Caco-2 (cell line): Measurements from ENCODE around the gene CDK19. TPM values are rescaled to one million over a fixed set of nuclear protein-coding genes. Genes with fewer than 3 reads are reported as not detected.

ENCODE experiments used
- BruUV-seq: library from RNA; stranded (reverse); fragments of 400-500 nt; replicated peaks from 2 replicates; lab custom pipeline; 2021; lab: Mats Ljungman, UMichigan
- CTCF ChIA-PET: fragments of 300-600 bp; sonication (Branson Sonifier 250); formaldehyde crosslinking; loops from one replicate; lab custom pipeline; 2022; ENCODE audit warnings: antibody characterized with exemption; lab: Charles Lee
- POLR2A ChIA-PET: fragments of 300-600 bp; sonication (Branson Sonifier 250); formaldehyde crosslinking; loops from one replicate; lab custom pipeline; 2022; ENCODE audit warnings: antibody characterized with exemption; lab: Charles Lee
- DNase-seq, 2 experiments: peaks; one replicate each; pipeline versions ENCODE4 v3.0.0 to v3.0.0-alpha.2; 2020 to 2022
- H3K27me3 ChIP-seq: replicated peaks from 2 replicates; pipeline ENCODE4 v1.6.0; 2011; ENCODE audit warnings: low read length; ENCODE audit not compliant: control insufficient read depth, insufficient read depth
- H3K36me3 ChIP-seq: 2 replicates; pipeline ENCODE4 v1.5.1; 2011; ENCODE audit warnings: low read length; ENCODE audit not compliant: control insufficient read depth, insufficient read depth
- H3K4me1 ChIP-seq: fragments of 250-450 bp; sonication (Bioruptor Pico); 2 replicates; pipeline ENCODE4 v1.5.1; 2020; ENCODE audit warnings: mild to moderate bottlenecking
- H3K4me3 ChIP-seq: 2 replicates; pipeline ENCODE4 v1.5.1; 2011; ENCODE audit warnings: low read depth, mild to moderate bottlenecking, control low read depth, low read length
- H3K9me3 ChIP-seq: fragments of 250-450 bp; sonication (Bioruptor Pico); 2 replicates; pipeline ENCODE4 v1.5.1; 2020; ENCODE audit warnings: mild to moderate bottlenecking, moderate library complexity
- H3K27ac Mint-ChIP-seq: one replicate; pipeline ENCODE4 v1.8.0; 2022; ENCODE audit warnings: mixed read lengths; ENCODE audit not compliant: unreplicated experiment
- H3K27me3 Mint-ChIP-seq: one replicate; pipeline ENCODE4 v1.8.0; 2022; ENCODE audit warnings: mixed read lengths; ENCODE audit not compliant: insufficient read depth, unreplicated experiment
- H3K36me3 Mint-ChIP-seq: one replicate; pipeline ENCODE4 v1.8.0; 2022; ENCODE audit warnings: mild to moderate bottlenecking, mixed read lengths; ENCODE audit not compliant: insufficient read depth, unreplicated experiment
- H3K4me1 Mint-ChIP-seq: one replicate; pipeline ENCODE4 v1.8.0; 2022; ENCODE audit warnings: low read depth, mixed read lengths; ENCODE audit not compliant: unreplicated experiment
- H3K4me3 Mint-ChIP-seq: one replicate; pipeline ENCODE4 v1.8.0; 2022; ENCODE audit warnings: mild to moderate bottlenecking, moderate library complexity, mixed read lengths; ENCODE audit not compliant: unreplicated experiment
- H3K9me3 Mint-ChIP-seq: one replicate; pipeline ENCODE4 v1.8.0; 2022; ENCODE audit warnings: mixed read lengths; ENCODE audit not compliant: unreplicated experiment
- CTCF ChIP-seq, 2 experiments: fragments of 200-600 bp in 1 of 2; IDR thresholded peaks; 1 replicate in 1 of 2; 2 replicates in 1 of 2; pipeline versions ENCODE4 v1.5.1 to v1.8.0; 2011 to 2022; ENCODE audit warnings: antibody characterized with exemption in 1 of 2, control low read depth in 1 of 2, inconsistent platforms in 1 of 2, low read depth in 1 of 2, low read length in 1 of 2, mild to moderate bottlenecking in 1 of 2, moderate library complexity in 1 of 2; ENCODE audit not compliant: insufficient read depth in 1 of 2, severe bottlenecking in 1 of 2, unreplicated experiment in 1 of 2
- intact Hi-C: fragments of 100-400 bp; cut with micrococcal nuclease; formaldehyde crosslinking; loops from one replicate; pipeline ENCODE4 v1.10.0; 2022; ENCODE audit not compliant: unreplicated experiment
- total RNA-seq: library from RNA; stranded (reverse); gene quantifications from 2 replicates; pipeline ENCODE4 v1.2.3, GENCODE V29; 2022

CDK19 gene
- total RNA-seq, 1 experiment from 2014 or later, result 24.6 TPM

- H3K27me3 Mint-ChIP-seq, result no peaks in the 10 kb centered on the region
- no peaks in the 10 kb centered on the region for H3K4me1 ChIP-seq
- no peaks in the 10 kb centered on the region for H3K4me1 Mint-ChIP-seq
- no peaks in the 10 kb centered on the region for H3K9me3 ChIP-seq
- POLR2A ChIA-PET, result no interaction called here
- no peaks in the 10 kb centered on the region for H3K36me3 ChIP-seq
- no peak for DNase-seq
- CTCF ChIA-PET, result no interaction called here
- no peak overlapping the region for H3K4me3 ChIP-seq
- H3K27ac Mint-ChIP-seq, result no peak overlapping the region
- intact Hi-C loops, result no loop called here
- BruUV-seq, result no TSS peak
- H3K27me3 ChIP-seq, result no peaks in the 10 kb centered on the region
- no peak overlapping the region for H3K4me3 Mint-ChIP-seq
- no peaks in the 10 kb centered on the region for H3K36me3 Mint-ChIP-seq
- no peak for TF ChIP-seq CTCF (IDR thresholded peaks at IDR 0.05; ENCODE audit: insufficient read depth in 1 of 2, low read depth in 1 of 2, low read length in 1 of 2, severe bottlenecking in 1 of 2, unreplicated experiment in 1 of 2)
- no peaks in the 10 kb centered on the region for H3K9me3 Mint-ChIP-seq
Observed at GRCh38 chr6:110593637-110594036, 221.6 kb downstream of the CDK19 start.

- CTCF ChIA-PET, result no interaction called here
- no peak overlapping the region for H3K4me3 Mint-ChIP-seq
- H3K27me3 Mint-ChIP-seq, result no peaks in the 10 kb centered on the region
- POLR2A ChIA-PET, result no interaction called here
- intact Hi-C loops, result no loop called here
- no peak for TF ChIP-seq CTCF (IDR thresholded peaks at IDR 0.05; ENCODE audit: insufficient read depth in 1 of 2, low read depth in 1 of 2, low read length in 1 of 2, severe bottlenecking in 1 of 2, unreplicated experiment in 1 of 2)
- H3K27me3 ChIP-seq, result no peaks in the 10 kb centered on the region
- DNase-seq, result no peak
- H3K27ac Mint-ChIP-seq, result no peak overlapping the region
- no peaks in the 10 kb centered on the region for H3K4me1 Mint-ChIP-seq
- no peaks in the 10 kb centered on the region for H3K36me3 ChIP-seq
- no peaks in the 10 kb centered on the region for H3K36me3 Mint-ChIP-seq
- H3K4me1 ChIP-seq, result no peaks in the 10 kb centered on the region
- H3K9me3 Mint-ChIP-seq, result no peaks in the 10 kb centered on the region
- BruUV-seq, result no TSS peak
- no peaks in the 10 kb centered on the region for H3K9me3 ChIP-seq
- no peak overlapping the region for H3K4me3 ChIP-seq
Observed at GRCh38 chr6:110592765-110593164, 222.5 kb downstream of the CDK19 start.

- no peaks in the 10 kb centered on the region for H3K27me3 ChIP-seq
- POLR2A ChIA-PET, result no interaction called here
- intact Hi-C loops, result no loop called here
Observed at GRCh38 chr6:110590821-110591351, 224.4 kb downstream of the CDK19 start.

More at GRCh38 chr6:110590821-110591351, 224.4 kb downstream of the CDK19 start:
- Mint-ChIP-seq H3K27ac (no peak overlapping the region), H3K27me3 (no peaks in the 10 kb centered on the region), H3K9me3 (no peaks in the 10 kb centered on the region), H3K4me1 (no peaks in the 10 kb centered on the region), H3K36me3 (no peaks in the 10 kb centered on the region), H3K4me3 (no peak overlapping the region)
- no TSS peak for BruUV-seq
- no peaks in the 10 kb centered on the region for H3K4me1 ChIP-seq
- CTCF ChIA-PET, result no interaction called here
- no peak for TF ChIP-seq CTCF (IDR thresholded peaks at IDR 0.05; ENCODE audit: insufficient read depth in 1 of 2, low read depth in 1 of 2, low read length in 1 of 2, severe bottlenecking in 1 of 2, unreplicated experiment in 1 of 2)
- H3K36me3 ChIP-seq, result no peaks in the 10 kb centered on the region
- H3K4me3 ChIP-seq, result no peak overlapping the region
- DNase-seq, result no peak
- no peaks in the 10 kb centered on the region for H3K9me3 ChIP-seq
